Testis (tissue), 3 donors: ENCODE data around the gene KRT2. TPM values are rescaled to one million over a fixed set of nuclear protein-coding genes. Genes with fewer than 3 reads are reported as not detected.

ENCODE experiments used
- DNase-seq: peaks from one replicate; pipeline ENCODE4 v3.0.0-alpha.2; 2019
- H3K27ac ChIP-seq, 2 donors: fragments of 200-600 bp; sonication (generic); one replicate each; pipeline ENCODE4 v1.5.1; 2019
- H3K27me3 ChIP-seq: fragments of 200-600 bp; sonication (generic); one replicate; pipeline ENCODE4 v1.5.1; 2019
- H3K36me3 ChIP-seq: fragments of 200-600 bp; sonication (generic); one replicate; pipeline ENCODE4 v1.5.1; 2017; ENCODE audit warnings: low read depth; ENCODE audit errors: missing control alignments
- H3K4me1 ChIP-seq: fragments of 200-600 bp; sonication (generic); one replicate; pipeline ENCODE4 v1.5.1; 2019
- H3K4me3 ChIP-seq, 2 donors: fragments of 200-600 bp; sonication (generic); one replicate each; pipeline ENCODE4 v1.5.1; 2017 to 2019
- H3K9me3 ChIP-seq: fragments of 200-600 bp; sonication (generic); one replicate; pipeline ENCODE4 v1.5.1; 2017
- POLR2A ChIP-seq: fragments of 450-650 bp; IDR thresholded peaks from one replicate; pipeline ENCODE4 v1.6.1; 2017; ENCODE audit warnings: antibody characterized with exemption, mild to moderate bottlenecking, moderate library complexity
- WGBS, 2 donors: methylation state at CpG; one replicate each; pipeline ENCODE4 v1.1.5; 2018; 5-methylcytosine and 5-hydroxymethylcytosine counted together
- intact Hi-C: fragments of 100-400 bp; cut with DNase I; formaldehyde crosslinking; loops from one replicate; pipeline ENCODE4 v1.15.1; 2023; ENCODE audit warnings: low total_unique reads
- polyA plus RNA-seq: library from polyadenylated mRNA; stranded (reverse); fragments of 350-450 nt; fragmentation: Illumina TruSeq; extraction: RNeasy Lipid Tissue Mini Kit (QIAGEN cat#74804); gene quantifications from one replicate; pipeline ENCODE4 v1.2.3, GENCODE V29; 2014; ENCODE audit warnings: low read depth, low replicate concordance; ENCODE audit not compliant: insufficient read depth
- total RNA-seq, 2 donors: library from RNA; depleted of rRNA; stranded (reverse); fragments of >200 nt; gene quantifications; one replicate each; pipeline ENCODE4 v1.2.3, GENCODE V29; 2016
- TF ChIP-seq, protein P1 (sequence below), 3 experiments: fragments of 450-650 bp in 2 of 3; fragments of 200-600 bp in 1 of 3; sonication (generic) in 1 of 3; IDR thresholded peaks; one replicate each; pipeline ENCODE4 v1.5.1; 2016 to 2019; ENCODE audit warnings: antibody characterized with exemption in 3 of 3, mild to moderate bottlenecking in 2 of 3, moderate library complexity in 1 of 3

The KRT2 gene
- total and polyA plus RNA-seq, 3 donors from 2014 or later: not detected

DNA sequence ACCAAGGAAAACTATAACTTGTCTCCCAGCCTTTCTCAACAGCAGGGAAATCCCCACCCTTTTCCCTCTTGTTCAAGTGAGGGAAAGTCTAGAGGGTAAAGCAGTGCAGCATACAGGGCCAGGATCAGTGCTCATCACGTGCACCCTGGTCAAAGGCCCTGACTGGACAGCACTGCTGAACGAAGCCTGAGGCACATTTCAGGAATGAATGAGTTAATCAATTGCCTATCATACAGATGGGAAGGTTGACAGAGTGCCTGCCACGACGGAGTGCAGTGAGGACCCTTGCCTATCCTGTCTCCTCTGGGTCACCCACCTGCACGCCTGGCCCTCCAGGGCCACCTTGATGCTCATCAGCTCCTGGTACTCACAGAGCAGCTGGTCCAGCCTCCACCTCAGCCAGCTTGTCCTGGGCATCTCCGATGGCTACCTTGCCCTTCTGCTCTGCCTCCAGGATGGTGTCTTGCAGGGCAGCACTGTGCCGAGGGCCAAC is 22.0 kb downstream of the KRT2 start:
- intact Hi-C loops: no loop called here
- Histone ChIP-seq H3K4me1 (peaks cover 3% of the 10 kb centered on the region), H3K27ac (no peak overlapping the region), H3K36me3 (no peaks in the 10 kb centered on the region), H3K27me3 (no peaks in the 10 kb centered on the region), H3K9me3 (no peaks in the 10 kb centered on the region), H3K4me3 (no peak overlapping the region)
- WGBS, 2 donors: 43 to 86% methylated on average over 2 to 7 of the region's 7 CpGs
- DNase-seq: no peak
- no peak for TF ChIP-seq POLR2A
- TF ChIP-seq, protein P1, sequence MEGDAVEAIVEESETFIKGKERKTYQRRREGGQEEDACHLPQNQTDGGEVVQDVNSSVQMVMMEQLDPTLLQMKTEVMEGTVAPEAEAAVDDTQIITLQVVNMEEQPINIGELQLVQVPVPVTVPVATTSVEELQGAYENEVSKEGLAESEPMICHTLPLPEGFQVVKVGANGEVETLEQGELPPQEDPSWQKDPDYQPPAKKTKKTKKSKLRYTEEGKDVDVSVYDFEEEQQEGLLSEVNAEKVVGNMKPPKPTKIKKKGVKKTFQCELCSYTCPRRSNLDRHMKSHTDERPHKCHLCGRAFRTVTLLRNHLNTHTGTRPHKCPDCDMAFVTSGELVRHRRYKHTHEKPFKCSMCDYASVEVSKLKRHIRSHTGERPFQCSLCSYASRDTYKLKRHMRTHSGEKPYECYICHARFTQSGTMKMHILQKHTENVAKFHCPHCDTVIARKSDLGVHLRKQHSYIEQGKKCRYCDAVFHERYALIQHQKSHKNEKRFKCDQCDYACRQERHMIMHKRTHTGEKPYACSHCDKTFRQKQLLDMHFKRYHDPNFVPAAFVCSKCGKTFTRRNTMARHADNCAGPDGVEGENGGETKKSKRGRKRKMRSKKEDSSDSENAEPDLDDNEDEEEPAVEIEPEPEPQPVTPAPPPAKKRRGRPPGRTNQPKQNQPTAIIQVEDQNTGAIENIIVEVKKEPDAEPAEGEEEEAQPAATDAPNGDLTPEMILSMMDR (IDR thresholded peaks at IDR 0.05): no peak

DNA sequence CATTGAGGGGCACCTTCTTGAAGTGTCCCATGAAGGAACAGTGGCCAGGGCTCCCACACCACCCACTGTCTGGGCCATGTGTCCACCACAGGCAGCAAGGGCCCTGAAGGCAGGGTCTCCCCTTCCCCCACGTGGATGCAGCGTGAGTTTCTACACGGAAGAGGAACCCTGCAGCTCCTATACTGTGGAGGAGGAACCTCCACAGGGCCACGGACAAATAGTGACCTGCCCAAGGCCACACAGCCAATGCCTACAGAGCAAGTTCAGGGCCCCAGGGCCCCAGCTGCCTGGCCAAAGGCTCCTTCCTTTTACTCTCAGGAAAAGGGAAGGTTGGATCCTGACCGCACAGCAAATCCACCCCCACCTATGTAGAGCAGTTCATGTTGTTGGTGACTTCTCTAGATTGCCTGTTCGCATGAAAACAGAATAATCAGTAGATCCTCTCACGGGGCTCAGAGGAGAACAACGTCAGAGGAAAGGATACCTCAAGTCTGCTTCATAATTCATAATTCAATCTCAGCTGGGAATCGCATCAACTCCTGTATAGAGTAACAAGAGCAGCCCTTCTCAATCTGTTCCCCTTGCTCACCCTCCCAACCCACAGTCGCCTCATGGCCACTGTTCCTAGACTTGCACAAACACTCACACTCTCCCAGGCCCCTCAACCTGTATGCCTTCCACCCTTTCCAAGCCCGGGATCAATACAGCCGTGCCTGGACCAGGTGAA is 22.6 kb downstream of the KRT2 start:
- WGBS, 2 donors: 91 to 92% methylated on average over 8 to 11 of the region's 12 CpGs
- DNase-seq: no peak
- no peaks in the 10 kb centered on the region for H3K36me3 ChIP-seq
- intact Hi-C loops: no loop called here
- no peak for TF ChIP-seq POLR2A
- TF ChIP-seq, protein P1 (IDR thresholded peaks at IDR 0.05): no peak
- no peak overlapping the region for H3K4me3 ChIP-seq
- H3K4me1 ChIP-seq: peaks cover 3% of the 10 kb centered on the region
- H3K27me3 ChIP-seq: no peaks in the 10 kb centered on the region
- H3K9me3 ChIP-seq: no peaks in the 10 kb centered on the region
- H3K27ac ChIP-seq: no peak overlapping the region

DNA sequence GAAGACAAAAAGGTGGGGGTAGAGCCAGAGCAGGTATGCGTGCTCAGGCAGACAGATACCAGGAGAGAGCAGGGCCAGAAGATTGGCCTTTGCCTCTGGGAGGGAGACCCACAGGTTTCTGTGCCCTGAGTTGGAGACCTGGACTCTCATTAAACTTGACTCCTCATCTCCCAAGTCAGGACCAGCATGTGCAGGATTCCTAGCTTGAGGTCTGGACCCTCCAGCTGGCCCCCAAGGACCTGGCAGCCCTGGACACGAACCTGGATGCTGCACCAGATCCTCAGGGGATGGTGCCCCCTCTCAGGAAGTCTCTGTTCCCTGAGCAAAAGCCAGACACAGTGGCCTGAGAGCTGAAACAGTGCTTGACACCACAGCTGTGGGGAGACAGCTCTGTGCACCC is 23.2 kb downstream of the KRT2 start:
- Histone ChIP-seq H3K27me3 (no peaks in the 10 kb centered on the region), H3K9me3 (no peaks in the 10 kb centered on the region), H3K4me1 (peaks cover 3% of the 10 kb centered on the region), H3K4me3 (no peak overlapping the region), H3K36me3 (no peaks in the 10 kb centered on the region), H3K27ac (no peak overlapping the region)
- DNase-seq: no peak
- 91 to 93% methylated on average over 2 of the region's 2 CpGs for WGBS, 2 donors
- intact Hi-C loops: no loop called here
- no peak for TF ChIP-seq POLR2A
- TF ChIP-seq, protein P1 (IDR thresholded peaks at IDR 0.05): no peak

DNA sequence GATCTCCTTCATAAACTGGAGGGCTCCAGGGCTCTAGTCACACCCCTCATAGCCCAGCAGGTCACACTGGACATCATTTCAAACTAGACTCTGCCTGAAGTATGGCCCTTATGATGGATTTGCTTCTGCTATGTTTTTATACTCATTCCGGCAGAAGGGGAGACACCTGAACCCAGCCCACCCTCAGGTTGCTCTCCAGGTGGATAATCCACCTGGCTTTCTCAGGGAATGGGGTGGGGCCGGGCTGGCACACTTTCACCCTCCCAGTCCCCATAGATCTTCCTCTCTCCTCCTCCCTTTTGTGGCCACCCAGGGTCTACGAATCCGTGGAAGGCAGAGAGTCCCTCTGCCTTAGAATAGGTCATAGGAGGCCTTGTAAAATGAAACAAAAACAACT is 23.9 kb downstream of the KRT2 start:
- 82 to 87% methylated on average over 4 of the region's 4 CpGs for WGBS, 2 donors
- intact Hi-C loops: no loop called here
- no peaks in the 10 kb centered on the region for H3K9me3 ChIP-seq
- H3K4me3 ChIP-seq: no peak overlapping the region
- no peaks in the 10 kb centered on the region for H3K36me3 ChIP-seq
- no peak overlapping the region for H3K27ac ChIP-seq
- no peaks in the 10 kb centered on the region for H3K27me3 ChIP-seq
- no peak for DNase-seq
- H3K4me1 ChIP-seq: peaks cover 3% of the 10 kb centered on the region
- TF ChIP-seq, protein P1 (IDR thresholded peaks at IDR 0.05): no peak
- TF ChIP-seq POLR2A: no peak
